Measurements from ENCODE around the gene ZNF358.

The ZNF358 gene

DNA sequence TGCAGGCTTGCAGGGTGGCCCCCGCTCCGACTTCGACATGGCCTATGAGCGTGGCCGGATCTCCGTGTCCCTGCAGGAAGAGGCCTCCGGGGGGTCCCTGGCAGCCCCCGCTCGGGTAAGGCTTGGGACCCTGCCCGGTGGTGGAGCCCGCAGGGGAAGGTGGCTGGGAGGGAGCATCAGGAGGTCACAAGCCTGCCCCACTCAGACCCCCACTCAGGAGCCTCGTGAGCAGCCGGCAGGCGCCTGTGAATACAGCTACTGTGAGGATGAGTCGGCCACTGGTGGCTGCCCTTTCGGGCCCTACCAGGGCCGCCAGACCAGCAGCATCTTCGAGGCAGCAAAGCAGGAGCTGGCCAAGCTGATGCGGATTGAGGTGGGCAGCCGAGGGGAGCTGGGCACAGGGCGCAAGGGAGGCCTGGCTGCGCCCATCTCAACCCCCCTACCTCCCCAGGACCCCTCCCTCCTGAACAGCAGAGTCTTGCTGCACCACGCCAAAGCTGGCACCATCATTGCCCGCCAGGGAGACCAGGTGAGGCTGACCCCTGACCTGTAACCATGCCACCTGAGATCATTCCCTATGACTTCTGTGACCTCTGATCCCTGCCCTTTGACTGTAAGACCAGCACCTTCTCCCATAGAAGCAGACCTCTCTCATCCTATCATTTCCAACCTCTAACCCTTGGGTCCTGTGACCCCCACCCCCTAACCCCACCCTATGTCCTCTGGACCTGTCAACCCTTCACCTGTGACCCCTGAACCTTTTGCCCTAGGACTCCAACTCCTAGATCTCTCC lies 26.8 kb downstream of the ZNF358 start:
- FAIRE-seq (no peak), DNase-seq (ENCODE audit: insufficient read length, low spot score) (no peak)
- TF ChIP-seq POLR2A (IDR thresholded peaks at IDR 0.05; ENCODE audit: low read depth, low read length) = no peak

DNA sequence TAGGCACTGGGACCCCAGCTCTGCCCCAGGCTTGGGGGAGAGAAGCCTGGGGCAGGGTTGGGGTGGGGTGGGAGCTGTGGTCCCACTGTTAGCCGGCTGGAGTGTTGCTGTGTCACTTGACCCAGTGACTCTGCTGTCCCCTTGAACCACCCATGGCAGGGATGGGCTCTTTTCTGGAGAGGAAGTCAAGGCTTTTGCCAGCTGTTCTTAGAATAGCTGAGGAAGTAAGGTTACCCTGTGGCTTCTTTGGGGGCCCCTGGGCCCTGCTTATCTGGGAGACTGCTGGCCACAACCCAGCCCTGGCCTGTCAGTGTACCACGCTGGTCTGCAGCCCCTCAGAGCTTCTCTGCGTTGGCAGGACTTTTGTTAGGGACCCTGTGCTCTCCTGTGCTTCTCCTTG lies 28.7 kb downstream of the ZNF358 start:
- no peak for FAIRE-seq
- no peak for TF ChIP-seq POLR2A (IDR thresholded peaks at IDR 0.05; ENCODE audit: low read depth, low read length)
- no peak for DNase-seq (ENCODE audit: insufficient read length, low spot score)

DNA sequence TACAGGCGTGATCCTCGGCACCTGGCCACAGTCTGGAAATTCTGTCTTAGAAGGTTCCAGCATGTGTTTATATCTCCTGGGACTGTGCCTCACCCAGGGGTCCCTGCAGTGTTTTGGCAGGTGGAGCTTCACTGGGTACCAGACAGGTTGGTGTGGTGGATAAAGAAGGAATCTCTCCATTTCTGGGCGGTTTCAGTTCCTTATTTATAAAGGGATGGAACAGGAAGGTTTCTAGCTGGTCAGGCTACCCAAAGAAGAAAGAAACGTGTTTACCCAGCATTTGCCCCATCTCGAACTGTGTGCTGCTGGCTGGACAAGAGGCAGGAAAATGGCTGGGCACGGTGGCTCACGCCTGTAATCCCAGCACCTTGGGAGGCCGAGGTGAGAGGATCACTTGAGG lies 29.4 kb downstream of the ZNF358 start:
- DNase-seq (ENCODE audit: insufficient read length, low spot score) (no peak), FAIRE-seq (no peak)
- no peak for TF ChIP-seq POLR2A (IDR thresholded peaks at IDR 0.05; ENCODE audit: low read depth, low read length)

DNA sequence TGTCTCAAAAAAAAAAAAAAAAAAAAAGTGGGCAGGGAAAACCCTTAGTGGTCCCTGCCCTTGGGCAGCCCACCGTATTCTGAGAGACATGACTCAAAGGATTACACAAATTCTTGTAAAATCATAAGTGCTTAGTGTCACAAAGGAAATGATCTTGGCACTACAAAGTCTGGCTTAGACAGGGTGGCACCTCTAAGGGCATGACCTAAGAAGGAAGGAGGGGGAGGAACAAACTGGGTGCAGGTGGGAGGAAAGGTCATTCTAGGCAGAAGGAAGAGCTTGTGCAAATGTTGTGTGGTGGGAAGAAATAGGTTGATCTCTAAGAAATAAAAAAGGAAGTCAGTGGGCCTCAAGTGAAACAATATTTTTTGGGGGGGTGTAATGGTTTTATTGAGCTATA lies 30.0 kb downstream of the ZNF358 start:
- no peak for TF ChIP-seq POLR2A (IDR thresholded peaks at IDR 0.05; ENCODE audit: low read depth, low read length)
- DNase-seq (ENCODE audit: insufficient read length, low spot score) (no peak), FAIRE-seq (no peak)

DNA sequence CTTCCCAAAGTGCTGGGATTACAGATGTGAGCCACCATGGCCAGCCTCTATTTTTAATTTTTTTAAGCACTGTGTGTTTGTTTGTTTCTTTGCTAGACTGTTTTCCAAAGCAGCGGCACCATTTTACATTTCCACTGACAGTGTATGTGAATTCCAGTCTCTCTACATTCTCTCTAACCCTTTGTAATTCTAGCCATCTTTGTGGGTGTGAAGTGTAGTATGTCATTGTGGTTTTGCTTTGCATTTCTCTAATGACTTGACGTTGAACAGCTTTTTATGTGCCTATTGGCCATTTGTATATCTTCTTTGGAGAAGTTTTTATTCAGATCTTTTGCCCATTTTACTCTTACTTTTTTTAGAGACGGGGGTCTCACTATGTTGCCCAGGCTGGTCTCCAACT lies 31.3 kb downstream of the ZNF358 start:
- no peak for FAIRE-seq
- no peak for TF ChIP-seq POLR2A (IDR thresholded peaks at IDR 0.05; ENCODE audit: low read depth, low read length)

DNA sequence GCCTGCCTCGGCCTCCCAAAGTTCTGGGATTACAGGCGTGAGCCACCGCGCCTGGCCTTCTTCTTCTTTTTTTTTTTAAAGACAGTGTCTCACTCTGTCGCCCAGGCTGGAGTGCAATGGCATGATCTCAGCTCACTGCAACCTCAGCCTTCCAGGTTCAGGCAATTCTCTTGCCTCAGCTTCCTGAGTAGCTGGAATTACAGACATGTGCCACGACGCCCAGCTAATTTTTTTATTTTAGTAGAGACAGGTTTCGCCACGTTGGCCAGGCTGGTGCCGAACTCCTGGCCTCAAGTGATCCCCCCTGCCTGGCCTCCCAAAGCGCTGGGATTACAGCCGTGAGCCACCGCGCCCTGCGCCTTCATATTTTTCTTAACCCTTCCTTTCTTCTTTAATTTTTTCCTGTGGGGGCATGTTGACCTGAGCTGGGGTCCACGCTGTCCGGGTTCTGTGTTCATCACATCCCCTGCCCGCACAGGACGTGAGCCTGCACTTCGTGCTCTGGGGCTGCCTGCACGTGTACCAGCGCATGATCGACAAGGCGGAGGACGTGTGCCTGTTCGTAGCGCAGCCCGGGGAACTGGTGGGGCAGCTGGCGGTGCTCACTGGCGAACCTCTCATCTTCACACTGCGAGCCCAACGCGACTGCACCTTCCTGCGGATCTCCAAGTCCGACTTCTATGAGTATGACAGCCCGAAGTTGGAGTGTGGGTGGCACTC lies 33.7 kb downstream of the ZNF358 start:
- no peak for FAIRE-seq
- no peak for TF ChIP-seq POLR2A (IDR thresholded peaks at IDR 0.05; ENCODE audit: low read depth, low read length)
- DNase-seq (ENCODE audit: insufficient read length, low spot score) = no peak

More for the DNA sequence above, 31.3 kb downstream of the ZNF358 start:
- no peak for DNase-seq (ENCODE audit: insufficient read length, low spot score)

DNA sequence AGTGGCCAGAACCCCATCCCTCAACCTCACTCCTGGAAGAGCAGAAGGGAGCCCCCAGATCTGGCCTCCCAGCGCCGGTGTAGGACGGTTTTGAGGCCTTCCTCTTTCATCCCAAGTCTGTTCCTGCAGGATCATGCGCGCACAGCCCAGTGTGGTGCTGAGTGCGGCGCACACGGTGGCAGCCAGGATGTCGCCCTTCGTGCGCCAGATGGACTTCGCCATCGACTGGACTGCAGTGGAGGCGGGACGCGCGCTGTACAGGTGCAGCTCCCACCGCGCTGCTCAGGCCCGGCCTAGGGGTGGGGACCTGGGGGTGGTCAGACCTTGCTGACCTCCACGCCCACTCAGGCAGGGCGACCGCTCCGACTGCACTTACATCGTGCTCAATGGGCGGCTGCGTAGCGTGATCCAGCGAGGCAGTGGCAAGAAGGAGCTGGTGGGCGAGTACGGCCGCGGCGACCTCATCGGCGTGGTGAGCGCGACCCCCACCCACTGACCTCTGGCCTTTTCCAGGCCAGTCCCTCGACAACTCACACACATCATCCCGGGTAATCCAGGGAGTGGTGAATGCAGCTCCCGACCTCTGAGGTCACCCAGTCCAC lies 34.4 kb downstream of the ZNF358 start:
- DNase-seq (ENCODE audit: insufficient read length, low spot score) (no peak), FAIRE-seq (no peak)
- no peak for TF ChIP-seq POLR2A (IDR thresholded peaks at IDR 0.05; ENCODE audit: low read depth, low read length)

DNA sequence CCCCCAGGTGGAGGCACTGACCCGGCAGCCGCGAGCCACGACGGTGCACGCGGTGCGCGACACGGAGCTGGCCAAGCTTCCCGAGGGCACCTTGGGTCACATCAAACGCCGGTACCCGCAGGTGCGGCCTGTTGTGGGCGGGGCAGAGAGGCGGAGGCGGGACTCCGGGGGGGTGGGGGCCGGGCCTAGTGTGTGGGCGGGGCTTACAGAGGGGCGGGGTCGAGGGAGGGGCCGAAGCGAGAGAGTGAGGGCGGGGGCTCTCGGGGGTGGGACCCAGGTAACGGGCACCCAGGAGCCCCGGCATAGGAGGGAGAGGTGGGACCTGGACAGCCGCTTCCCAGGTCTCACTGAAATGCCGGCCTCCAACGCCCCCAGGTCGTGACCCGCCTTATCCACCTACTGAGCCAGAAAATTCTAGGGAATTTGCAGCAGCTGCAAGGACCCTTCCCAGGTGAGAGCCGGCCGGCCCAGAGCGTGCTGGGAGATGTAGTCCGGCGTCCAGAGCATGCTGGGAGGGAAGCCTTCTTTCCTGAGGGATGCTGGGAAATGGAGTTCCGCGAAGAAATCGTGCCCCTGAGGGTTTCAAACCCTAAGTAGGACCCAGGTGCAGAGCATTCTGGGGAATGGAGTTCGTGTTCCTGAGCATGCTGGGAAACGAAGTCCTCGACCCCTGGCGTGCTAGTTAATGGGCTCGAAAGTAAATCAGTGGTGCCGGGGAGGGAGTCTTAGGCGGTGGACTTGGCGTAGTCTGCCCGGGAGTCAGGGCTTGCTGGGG lies 35.3 kb downstream of the ZNF358 start:
- no peak for FAIRE-seq
- TF ChIP-seq POLR2A (IDR thresholded peaks at IDR 0.05; ENCODE audit: low read depth, low read length) = no peak

DNA sequence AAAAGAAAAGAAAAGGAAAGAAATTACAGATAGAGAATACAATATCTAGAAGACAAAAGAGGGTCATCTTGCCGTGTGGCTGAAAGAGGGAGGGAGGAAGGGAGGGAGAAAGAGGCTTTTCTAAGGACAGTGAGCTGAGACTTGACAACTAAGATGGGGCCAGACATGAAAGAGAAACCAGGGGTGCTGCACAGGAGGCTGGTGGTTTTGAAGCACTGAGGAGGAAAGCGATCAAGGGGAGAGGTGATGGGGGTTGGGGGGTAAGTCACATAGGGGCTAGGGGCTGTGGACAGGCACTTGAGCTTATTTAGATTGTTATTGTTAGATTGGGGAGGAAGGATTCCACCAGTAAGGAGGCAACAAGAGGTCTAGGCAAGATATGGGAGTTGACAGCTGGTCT lies 36.9 kb downstream of the ZNF358 start:
- no peak for DNase-seq (ENCODE audit: insufficient read length, low spot score)
- no peak for FAIRE-seq
- no peak for TF ChIP-seq POLR2A (IDR thresholded peaks at IDR 0.05; ENCODE audit: low read depth, low read length)

More for the DNA sequence above, 35.3 kb downstream of the ZNF358 start:
- DNase-seq (ENCODE audit: insufficient read length, low spot score) = no peak

DNA sequence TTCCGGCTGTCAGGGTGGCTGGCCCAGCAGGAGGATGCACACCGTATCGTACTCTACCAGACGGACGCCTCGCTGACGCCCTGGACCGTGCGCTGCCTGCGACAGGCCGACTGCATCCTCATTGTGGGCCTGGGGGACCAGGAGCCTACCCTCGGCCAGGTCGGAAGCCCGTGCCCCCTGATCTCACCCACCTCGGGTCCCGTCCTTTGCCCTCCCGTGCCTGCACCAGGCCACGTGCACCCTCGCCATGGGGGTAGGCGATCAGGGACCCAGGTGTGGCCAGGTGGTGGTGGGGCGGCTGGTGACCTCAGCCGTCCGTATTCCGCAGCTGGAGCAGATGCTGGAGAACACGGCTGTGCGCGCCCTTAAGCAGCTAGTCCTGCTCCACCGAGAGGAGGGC lies 38.7 kb downstream of the ZNF358 start:
- TF ChIP-seq POLR2A (IDR thresholded peaks at IDR 0.05; ENCODE audit: low read depth, low read length) = no peak
- FAIRE-seq (no peak), DNase-seq (ENCODE audit: insufficient read length, low spot score) (no peak)

DNA sequence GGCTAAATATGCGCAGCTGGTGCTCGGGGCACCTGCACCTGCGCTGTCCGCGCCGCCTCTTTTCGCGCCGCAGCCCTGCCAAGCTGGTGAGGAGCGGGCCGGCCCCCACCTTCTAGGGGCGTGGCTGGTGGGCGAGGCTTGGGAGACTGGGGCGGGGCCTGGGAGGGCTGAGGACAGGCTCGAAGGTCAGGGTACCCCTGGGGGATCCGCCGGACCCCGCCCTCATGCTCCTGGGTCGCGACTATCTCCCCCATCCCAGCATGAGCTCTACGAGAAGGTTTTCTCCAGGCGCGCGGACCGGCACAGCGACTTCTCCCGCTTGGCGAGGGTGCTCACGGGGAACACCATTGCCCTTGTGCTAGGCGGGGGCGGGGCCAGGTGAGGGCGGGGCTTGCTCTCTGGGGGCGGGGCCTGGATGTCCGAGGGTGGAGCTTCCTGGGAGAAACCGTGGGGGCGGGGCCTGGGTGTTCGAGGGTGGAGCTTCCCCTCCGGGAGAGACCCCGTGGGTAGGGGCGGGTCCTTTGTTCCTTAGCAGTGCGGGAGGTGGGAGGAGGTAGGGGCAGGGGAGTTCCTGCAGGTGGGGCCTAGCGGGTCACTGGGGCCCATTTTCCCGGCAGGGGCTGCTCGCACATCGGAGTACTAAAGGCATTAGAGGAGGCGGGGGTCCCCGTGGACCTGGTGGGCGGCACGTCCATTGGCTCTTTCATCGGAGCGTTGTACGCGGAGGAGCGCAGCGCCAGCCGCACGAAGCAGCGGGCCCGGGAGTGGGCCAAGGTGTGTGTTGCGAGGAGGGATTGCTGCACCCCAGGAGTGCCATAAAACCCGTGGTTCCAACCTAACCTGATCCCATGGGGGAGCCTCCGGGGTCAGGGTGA lies 39.3 kb downstream of the ZNF358 start:
- DNase-seq (ENCODE audit: insufficient read length, low spot score) (no peak), FAIRE-seq (no peak)
- TF ChIP-seq POLR2A (IDR thresholded peaks at IDR 0.05; ENCODE audit: low read depth, low read length) = no peak

DNA sequence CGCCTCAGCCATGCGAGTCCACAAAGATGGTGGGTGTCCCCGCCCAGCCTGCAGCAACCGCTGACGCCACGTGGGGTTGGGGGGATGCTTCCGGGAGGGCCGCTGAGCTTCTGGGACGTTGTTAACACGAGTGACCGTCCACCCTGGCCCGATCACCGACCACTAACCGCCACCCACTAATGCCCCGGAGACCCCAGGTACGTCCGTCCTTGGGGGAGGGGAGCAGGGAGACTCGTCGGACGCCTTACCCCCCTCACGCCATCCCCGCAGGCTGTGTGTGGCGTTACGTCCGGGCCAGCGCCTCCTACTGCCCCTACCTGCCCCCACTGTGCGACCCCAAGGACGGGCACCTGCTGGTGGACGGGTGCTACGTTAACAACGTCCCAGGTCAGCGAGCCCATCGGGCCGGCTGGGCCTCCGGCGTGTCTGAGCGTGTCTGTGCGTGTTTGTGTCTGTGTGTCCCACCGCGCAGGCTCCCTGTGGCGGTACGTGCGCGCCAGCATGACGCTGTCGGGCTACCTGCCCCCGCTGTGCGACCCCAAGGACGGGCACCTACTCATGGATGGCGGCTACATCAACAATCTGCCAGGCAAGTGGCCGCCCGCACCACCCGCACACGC lies 40.9 kb downstream of the ZNF358 start:
- DNase-seq (ENCODE audit: insufficient read length, low spot score) = no peak
- TF ChIP-seq POLR2A (IDR thresholded peaks at IDR 0.05; ENCODE audit: low read depth, low read length) = no peak
- no peak for FAIRE-seq

DNA sequence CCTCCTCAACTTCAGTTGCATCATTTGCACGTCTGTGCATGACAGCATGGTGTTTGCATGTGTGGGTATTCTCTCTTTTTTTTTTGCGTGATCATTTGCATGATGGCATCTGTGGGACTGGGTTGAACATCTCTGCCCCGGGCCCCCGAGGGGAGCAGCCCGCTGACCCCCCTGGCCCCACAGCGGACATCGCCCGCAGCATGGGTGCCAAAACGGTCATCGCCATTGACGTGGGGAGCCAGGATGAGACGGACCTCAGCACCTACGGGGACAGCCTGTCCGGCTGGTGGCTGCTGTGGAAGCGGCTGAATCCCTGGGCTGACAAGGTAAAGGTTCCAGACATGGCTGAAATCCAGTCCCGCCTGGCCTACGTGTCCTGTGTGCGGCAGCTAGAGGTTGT lies 42.8 kb downstream of the ZNF358 start:
- no peak for TF ChIP-seq POLR2A (IDR thresholded peaks at IDR 0.05; ENCODE audit: low read depth, low read length)
- DNase-seq (ENCODE audit: insufficient read length, low spot score) = no peak
- FAIRE-seq = no peak

All from H54 (cell line).